GM21576 (cell line): ENCODE results near the gene ANKMY1.

Experiments used
- ATAC-seq: cut with Tn5 transposase; IDR thresholded peaks from one replicate; pipeline ENCODE4 v1.9.1; 2021; ENCODE audit warnings: mild to moderate bottlenecking, moderate library complexity; ENCODE audit not compliant: unreplicated experiment

The ANKMY1 gene

DNA sequence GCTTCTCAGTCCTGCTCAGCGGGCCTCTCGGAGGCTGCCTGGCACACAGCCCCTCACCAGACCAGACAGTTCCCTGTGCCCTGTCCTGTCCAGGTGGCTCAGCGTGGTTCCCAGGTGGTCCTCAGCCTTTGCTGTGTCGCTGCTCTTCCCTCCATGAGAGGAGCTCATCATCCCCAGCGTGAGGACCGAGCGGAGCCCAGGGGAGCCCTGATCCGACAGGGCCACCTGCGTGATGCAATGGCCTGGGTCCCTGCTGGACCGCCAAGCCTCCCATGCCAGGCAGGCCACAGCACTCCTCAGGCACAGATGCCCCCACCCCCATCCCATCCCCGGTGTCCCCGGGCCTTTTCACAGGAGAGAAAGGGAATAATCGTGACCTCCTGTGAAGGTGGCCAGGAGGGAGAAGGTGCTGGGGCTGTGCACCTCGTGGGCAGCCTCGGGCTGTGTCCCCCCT lies 118.1 kb downstream of the ANKMY1 start:
- ATAC-seq: no peak

DNA sequence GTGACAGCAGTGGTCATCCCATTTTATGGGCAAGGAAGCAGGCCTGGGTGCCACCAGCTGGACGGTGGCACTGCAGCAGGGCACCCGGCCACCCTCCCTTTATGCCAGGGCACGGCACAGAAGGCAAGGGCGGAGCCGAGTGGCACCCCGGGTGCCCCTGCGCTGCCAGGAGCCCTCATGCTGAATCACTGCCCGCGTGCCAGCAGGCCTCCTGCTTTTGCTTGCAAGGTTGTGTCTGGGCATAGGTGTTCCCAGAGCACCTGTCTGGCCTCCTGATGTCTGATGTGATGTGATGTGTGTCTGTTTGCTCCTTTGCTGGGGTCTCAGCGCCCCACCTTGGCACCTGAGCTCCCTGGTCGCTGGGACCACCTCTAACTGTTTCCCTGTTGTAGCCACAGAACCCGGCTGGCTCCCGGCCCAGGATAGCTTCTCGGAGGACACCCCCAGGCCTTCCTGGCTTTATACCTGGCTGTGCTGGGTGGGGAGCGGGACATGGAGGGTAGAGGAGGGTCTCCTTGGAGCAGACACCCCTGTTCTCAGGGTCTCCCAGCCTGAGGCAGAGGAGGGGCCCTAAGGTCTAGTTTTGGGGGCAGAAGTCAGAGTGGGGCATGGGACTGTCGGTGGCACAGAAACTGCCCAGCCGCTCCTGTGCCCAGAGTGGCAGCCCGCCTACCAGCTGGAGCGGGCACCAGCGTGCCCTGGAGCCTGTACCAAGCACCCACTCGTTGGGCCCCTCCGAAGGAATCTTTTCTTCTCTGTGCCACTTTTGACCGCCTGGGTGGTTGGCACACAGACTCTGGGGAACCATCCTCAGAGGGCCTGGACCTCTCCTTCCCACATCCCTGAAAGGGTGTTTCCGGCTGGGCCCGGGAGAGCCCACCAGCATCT lies 118.7 kb downstream of the ANKMY1 start:
- ATAC-seq: no peak

GRCh38 chr2:240437861-240438809 lies 119.7 kb downstream of the ANKMY1 start:
- ATAC-seq: no peak

DNA sequence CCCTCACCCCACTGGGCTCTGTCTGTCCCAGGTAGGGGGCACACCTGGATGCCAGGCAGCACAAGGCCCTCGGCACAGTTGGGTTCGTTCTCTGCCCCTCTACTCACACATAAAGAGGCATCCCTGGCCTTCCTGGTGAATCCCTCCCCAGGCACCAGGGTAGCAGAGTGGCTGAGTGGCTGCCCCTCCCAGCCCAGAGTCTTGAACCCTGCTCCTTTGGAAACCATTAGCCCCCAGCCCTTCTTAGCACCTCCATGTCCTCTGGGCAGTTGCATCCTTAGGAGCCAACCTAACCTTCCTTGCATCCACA lies 120.3 kb downstream of the ANKMY1 start:
- ATAC-seq: no peak

- ATAC-seq: no peak
These were observed 120.9 kb downstream of the ANKMY1 start for GRCh38 chr2:240436683-240437550.

DNA sequence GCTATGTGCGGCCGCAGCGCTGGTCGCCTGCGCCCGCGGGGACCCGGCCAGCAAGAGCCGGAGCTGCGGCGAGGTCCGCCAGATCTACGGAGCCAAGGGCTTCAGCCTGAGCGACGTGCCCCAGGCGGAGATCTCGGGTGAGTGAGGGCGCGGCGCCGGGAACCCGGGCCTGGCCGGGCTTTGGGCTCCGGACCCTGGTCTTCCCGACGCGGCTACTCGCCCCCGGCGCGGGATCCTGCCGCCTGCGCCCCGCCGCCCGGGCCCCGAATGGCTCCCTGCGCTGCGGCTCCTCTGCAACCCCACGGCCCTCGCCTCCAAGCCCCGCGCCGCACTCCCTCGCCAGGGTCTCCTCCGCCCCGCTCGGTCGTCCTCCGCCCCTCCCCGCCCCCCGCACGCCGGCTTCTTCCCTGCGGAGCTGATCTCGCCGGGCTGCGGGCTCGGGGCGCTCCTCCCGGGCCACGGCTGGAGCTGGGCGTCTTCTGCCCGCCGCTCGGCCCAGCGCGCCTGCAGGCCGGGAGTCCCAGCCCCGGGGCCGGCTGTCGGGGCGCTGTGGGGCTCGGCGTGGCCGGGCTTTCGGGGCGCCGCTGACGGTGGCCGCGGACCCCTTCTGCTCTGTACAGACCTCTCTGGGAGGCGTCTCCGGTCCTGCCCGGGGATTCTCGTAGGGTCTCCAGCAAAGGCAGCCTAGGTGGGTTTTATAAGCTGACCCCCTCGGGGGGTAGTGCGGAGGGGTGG lies 121.7 kb downstream of the ANKMY1 start:
- ATAC-seq: no peak

GRCh38 chr2:240435457-240435947 lies 122.3 kb downstream of the ANKMY1 start, which contains the start of gene GPC1:
GPC1 (plus strand) TSS chr2:240435663; CDS start chr2:240435919, 256 bp downstream.
- peak; percentile 41 for ATAC-seq

- peak; percentile 54 for ATAC-seq
These were observed 122.9 kb downstream of the ANKMY1 start for GRCh38 chr2:240434728-240435456.

DNA sequence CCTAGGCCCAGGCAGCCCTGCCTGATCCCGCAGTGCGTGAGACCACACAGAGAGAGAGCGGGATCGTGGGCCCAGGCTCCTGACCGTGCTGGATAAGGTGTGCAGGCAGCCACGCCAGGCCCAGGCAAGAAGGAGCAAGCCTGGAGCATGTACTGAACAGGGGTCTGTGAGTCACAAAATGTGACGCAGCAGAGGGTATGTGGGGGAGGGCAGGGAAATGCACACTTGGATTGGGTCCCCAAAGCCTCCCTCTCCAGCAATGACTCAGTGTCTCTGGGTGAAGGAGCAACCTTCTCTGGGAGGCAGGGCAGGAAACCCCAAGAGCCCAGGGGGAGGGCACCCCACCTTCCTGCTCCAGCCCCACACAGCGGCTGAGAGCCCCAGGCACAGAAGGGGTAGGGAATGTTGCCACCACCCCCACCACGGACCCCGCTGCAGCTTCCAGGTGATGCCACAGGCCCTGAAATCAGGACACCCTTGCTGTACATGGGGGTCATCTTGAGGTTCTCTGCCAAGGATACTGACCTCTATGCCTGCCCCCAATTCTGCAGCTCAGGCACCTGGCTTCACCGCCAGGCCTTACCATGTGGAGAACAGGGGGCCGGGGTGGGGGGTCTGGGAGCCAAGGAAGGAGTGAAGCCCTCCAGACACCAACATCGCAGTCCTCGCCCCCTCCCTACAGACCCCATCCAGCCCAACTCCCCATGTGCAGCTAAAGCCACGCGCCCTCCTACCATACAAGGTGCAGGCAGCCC lies 123.6 kb downstream of the ANKMY1 start:
- no peak for ATAC-seq

GRCh38 chr2:240432820-240433801 lies 124.7 kb downstream of the ANKMY1 start:
- ATAC-seq: no peak

- no peak for ATAC-seq
These were observed 125.4 kb downstream of the ANKMY1 start for GRCh38 chr2:240432430-240432819.

DNA sequence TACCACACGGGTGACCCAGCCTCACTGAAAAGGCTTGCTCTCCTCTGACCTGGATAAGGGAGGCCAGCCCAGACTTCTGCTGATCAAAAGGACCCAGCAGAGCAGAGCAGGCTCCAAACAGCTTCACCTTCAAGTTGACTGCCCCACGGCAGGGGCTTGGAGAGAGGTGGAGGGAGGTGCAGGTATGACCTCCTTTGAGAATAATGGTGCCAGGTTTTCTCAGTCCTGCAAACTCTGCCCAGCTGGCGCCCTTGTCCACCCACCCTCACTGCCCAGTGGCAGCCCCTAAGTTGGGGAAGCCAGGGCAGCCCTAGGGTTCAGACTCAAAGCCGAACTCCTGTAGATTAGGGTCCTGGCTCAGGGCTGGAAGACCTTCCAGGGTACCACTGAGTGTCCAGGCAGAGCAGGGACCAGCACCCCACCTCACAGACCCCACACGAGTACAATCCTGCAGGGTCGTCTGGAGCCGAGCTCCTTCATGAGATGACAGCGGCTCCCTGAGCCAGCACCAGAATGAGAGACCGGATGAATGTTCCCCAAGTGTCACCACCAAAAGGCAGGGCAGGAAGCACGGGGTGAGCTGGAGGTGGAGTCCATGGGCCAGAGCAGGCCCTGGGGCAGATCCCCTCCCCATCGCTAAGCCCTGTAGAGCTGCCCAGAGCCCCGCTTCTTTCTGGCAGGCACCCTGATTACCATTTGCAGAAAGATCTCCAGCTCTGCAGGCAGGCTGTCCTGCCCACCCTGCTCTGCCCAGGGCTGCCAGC lies 125.9 kb downstream of the ANKMY1 start:
- ATAC-seq: no peak

DNA sequence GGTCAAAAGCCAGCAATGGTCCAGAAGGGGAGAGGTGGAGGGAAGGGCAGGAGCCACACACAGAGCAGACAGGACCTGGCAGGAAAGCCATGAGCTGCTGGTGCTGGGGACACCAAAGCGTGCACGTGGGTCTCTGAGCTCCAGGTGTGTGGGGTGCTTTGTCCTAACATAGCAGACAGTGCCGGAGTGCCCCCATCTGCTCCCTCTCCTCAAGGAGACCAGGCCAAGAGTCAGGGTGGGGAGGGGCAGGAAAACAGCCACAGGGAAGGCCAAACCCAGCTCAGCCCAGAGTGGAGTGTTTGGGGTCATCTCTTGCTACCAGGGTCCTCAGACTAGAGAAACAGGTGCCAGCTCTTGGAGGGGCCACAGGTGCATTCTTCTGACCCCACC lies 126.5 kb downstream of the ANKMY1 start:
- ATAC-seq: no peak

DNA sequence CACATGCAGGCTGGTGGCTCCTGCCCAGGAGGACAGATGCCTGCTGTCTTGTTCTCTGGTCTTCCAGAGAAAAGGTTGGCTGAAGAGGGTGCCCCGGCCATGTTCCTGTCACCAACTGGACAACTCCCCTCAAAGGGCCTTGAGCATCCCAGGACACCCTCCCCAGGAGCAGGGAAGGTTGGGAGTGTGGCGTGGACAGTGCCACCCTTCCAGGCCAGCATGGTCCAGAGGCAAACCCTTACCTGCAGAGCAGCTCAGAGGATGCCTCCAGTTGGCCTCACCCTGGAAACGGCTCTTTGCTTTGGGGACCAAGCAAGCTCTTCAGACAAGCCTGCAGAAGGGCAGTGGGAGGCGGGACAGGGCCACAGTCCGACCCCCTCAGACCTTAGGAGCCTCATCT lies 127.2 kb downstream of the ANKMY1 start:
- no peak for ATAC-seq

- no peak for ATAC-seq
These were observed 127.8 kb downstream of the ANKMY1 start for GRCh38 chr2:240429872-240430491.
